HepG2 (cell line): ENCODE measurements around the gene NAT14. TPM values are rescaled to one million over a fixed set of nuclear protein-coding genes. Genes with fewer than 3 reads are reported as not detected.

Experiments used
- CENPT ChIP-seq: sonication (generic); formaldehyde crosslinking; IDR thresholded peaks from 2 replicates; pipeline ENCODE4 v1.8.0; 2022; ENCODE audit warnings: low read depth, mild to moderate bottlenecking, moderate library complexity, missing genetic modification reagents
- HMG20B ChIP-seq: conservative IDR thresholded peaks from 2 replicates; pipeline ENCODE4 v1.6.1; 2016; ENCODE audit warnings: missing genetic modification reagents, missing compliant biosample characterization
- HOXA5 ChIP-seq: sonication (generic); formaldehyde crosslinking; IDR thresholded peaks from 2 replicates; pipeline ENCODE4 v1.4.0; 2020; ENCODE audit warnings: missing genetic modification reagents
- IRF2 ChIP-seq: IDR thresholded peaks from 2 replicates; pipeline ENCODE4 v1.6.1; 2018; ENCODE audit warnings: missing genetic modification reagents, missing compliant biosample characterization
- KDM5A ChIP-seq: fragments of 200-600 bp; sonication (generic); IDR thresholded peaks from 2 replicates; pipeline ENCODE4 v1.7.0; 2018; ENCODE audit warnings: antibody characterized with exemption, mild to moderate bottlenecking, low read length, borderline replicate concordance
- MEF2D ChIP-seq: sonication (generic); formaldehyde crosslinking; IDR thresholded peaks from 2 replicates; pipeline ENCODE4 v1.5.1; 2020; ENCODE audit warnings: mild to moderate bottlenecking, missing genetic modification reagents
- MLLT10 ChIP-seq: sonication (generic); formaldehyde crosslinking; IDR thresholded peaks from 2 replicates; pipeline ENCODE4 v1.4.0; 2020; ENCODE audit warnings: missing genetic modification reagents
- MZF1 ChIP-seq: sonication (generic); formaldehyde crosslinking; IDR thresholded peaks from 2 replicates; pipeline ENCODE4 v1.8.1; 2023; ENCODE audit warnings: mild to moderate bottlenecking, missing genetic modification reagents, borderline replicate concordance
- PHB2 ChIP-seq: fragments of 450-650 bp; IDR thresholded peaks from 2 replicates; pipeline ENCODE4 v1.6.1; 2018; ENCODE audit not compliant: partially characterized antibody
- RBM22 ChIP-seq: fragments of 200-400 bp; formaldehyde crosslinking; optimal IDR thresholded peaks from 2 replicates; pipeline ENCODE3; 2017; ENCODE audit warnings: mild to moderate bottlenecking, low read length, moderate library complexity
- SMYD3 ChIP-seq: sonication (generic); formaldehyde crosslinking; IDR thresholded peaks from 2 replicates; pipeline ENCODE4 v1.8.1; 2023; ENCODE audit warnings: mild to moderate bottlenecking, missing genetic modification reagents
- SP2 ChIP-seq: sonication (generic); formaldehyde crosslinking; IDR thresholded peaks from 2 replicates; pipeline ENCODE4 v1.5.1; 2020; ENCODE audit warnings: mild to moderate bottlenecking, missing genetic modification reagents
- TCF12 ChIP-seq, 2 experiments: fragments of 450-650 bp in 1 of 2; sonication (generic) in 1 of 2; formaldehyde crosslinking in 1 of 2; IDR thresholded peaks; 2 replicates each; pipeline versions ENCODE4 v1.6.1 to v1.8.0; 2017 to 2022; ENCODE audit warnings: antibody characterized with exemption in 1 of 2, mild to moderate bottlenecking in 1 of 2, missing genetic modification reagents in 1 of 2, moderate library complexity in 1 of 2
- TCF7 ChIP-seq: sonication (generic); IDR thresholded peaks from 2 replicates; pipeline ENCODE4 v1.6.1; 2016; ENCODE audit warnings: antibody characterized with exemption, low read depth
- ZMYM2 ChIP-seq: sonication (generic); formaldehyde crosslinking; IDR thresholded peaks from 2 replicates; pipeline ENCODE4 v1.8.0; 2022; ENCODE audit warnings: mild to moderate bottlenecking, missing genetic modification reagents
- ZNF616 ChIP-seq: sonication (generic); formaldehyde crosslinking; IDR thresholded peaks from 2 replicates; pipeline ENCODE4 v1.5.0; 2020; ENCODE audit warnings: low read depth, mild to moderate bottlenecking, missing genetic modification reagents
- ZNF772 ChIP-seq: sonication (generic); formaldehyde crosslinking; IDR thresholded peaks from 2 replicates; pipeline ENCODE4 v1.5.0; 2020; ENCODE audit warnings: mild to moderate bottlenecking, missing genetic modification reagents
- ZNF776 ChIP-seq: sonication (generic); formaldehyde crosslinking; IDR thresholded peaks from 2 replicates; pipeline ENCODE4 v1.4.0; 2020; ENCODE audit warnings: mild to moderate bottlenecking, missing genetic modification reagents
- ZNF850 ChIP-seq: sonication (generic); formaldehyde crosslinking; conservative IDR thresholded peaks from 2 replicates; pipeline ENCODE4 v1.9.0; 2021; ENCODE audit warnings: mild to moderate bottlenecking, missing genetic modification reagents
- polyA plus RNA-seq, 8 experiments: library from polyadenylated mRNA; depleted of rRNA in 3 of 8; stranded (reverse) in 7 of 8; unstranded in 1 of 8; fragments of >200 nt; fragmentation: Illumina TruSeq in 4 of 8; extraction: Trizol in 4 of 8; gene quantifications; 2 replicates each; pipeline versions ENCODE4 v1.2.1 to v1.2.3, GENCODE V29; 2011 to 2016; ENCODE audit warnings: low read depth in 4 of 8, missing spikeins in 1 of 8, mixed read lengths in 1 of 8; ENCODE audit not compliant: insufficient read depth in 1 of 8
- total RNA-seq, 5 experiments: library from RNA; depleted of rRNA; stranded (reverse); fragments of >200 nt; fragmentation: Illumina TruSeq; extraction: Trizol; gene quantifications; 2 replicates each; pipeline ENCODE4 v1.2.3, GENCODE V29; 2016; ENCODE audit warnings: low read depth in 1 of 5
- TF ChIP-seq, protein P1 (sequence below): sonication (generic); formaldehyde crosslinking; IDR thresholded peaks from 2 replicates; pipeline ENCODE4 v1.8.0; 2022; ENCODE audit warnings: mild to moderate bottlenecking, missing genetic modification reagents, moderate library complexity
- TF ChIP-seq, protein P2 (sequence below): sonication (generic); formaldehyde crosslinking; IDR thresholded peaks from 2 replicates; pipeline ENCODE4 v1.5.1; 2020; ENCODE audit warnings: missing genetic modification reagents, mild to moderate bottlenecking, borderline replicate concordance
- TF ChIP-seq, protein P3 (sequence below): sonication (generic); formaldehyde crosslinking; IDR thresholded peaks from 2 replicates; pipeline ENCODE4 v1.4.0; 2020; ENCODE audit warnings: missing genetic modification reagents; ENCODE audit errors: not compliant biosample characterization
- TF ChIP-seq, protein P4 (sequence below): IDR thresholded peaks from 2 replicates; pipeline ENCODE4 v1.6.1; 2016; ENCODE audit warnings: low read depth
- TF ChIP-seq, protein P5 (sequence below): sonication (generic); formaldehyde crosslinking; IDR thresholded peaks from 2 replicates; pipeline ENCODE4 v1.4.0; 2020; ENCODE audit warnings: missing genetic modification reagents

NAT14 gene
- total and polyA plus RNA-seq, 2 of the 13 experiments (the other 11 are each of a cell fraction or from before 2014, with no cell fraction given): 20.7 to 22.3 TPM

DNA sequence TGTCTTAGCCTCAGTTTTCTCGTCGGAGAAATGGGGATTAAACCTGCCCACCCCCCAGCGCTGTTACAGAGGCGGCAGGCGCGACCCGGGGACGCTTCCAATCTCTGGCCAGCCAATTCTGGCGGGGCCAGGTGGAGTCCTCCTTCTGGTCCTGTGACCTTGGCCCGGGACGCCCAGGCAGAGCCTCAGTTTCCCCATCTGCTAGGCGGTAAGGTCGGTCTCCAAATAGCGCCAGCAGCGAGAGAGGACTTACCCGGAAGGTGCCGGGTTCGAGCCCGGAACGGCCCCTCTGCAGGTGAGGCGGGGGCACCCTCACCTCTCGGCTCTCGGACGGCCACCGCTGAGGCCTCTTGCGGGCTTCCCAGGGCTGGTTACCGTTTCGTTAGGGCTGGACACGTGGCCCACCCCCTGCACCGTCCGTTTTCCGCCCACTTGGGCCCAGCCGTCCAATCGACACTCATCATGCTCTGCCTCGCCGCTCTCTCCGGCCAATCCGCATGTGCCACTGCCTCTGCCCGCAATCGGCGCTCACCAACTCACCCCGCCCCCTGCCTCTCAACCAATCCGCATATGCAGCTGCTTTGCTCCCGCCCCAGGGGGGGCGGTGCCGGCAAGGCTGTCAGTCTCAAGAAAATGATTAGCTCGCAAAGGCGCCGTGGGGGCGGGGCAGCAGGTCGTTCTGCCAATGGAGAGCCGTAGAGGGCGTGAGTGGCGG lies 23.6 kb upstream of the NAT14 start, which contains the start of gene ISOC2 (continued):
- no peak for TF ChIP-seq TCF7
- no peak; the same call in 1 of the 2 replicates for TF ChIP-seq MEF2D (CRISPR knock-in tag)
- TF ChIP-seq, protein P1, sequence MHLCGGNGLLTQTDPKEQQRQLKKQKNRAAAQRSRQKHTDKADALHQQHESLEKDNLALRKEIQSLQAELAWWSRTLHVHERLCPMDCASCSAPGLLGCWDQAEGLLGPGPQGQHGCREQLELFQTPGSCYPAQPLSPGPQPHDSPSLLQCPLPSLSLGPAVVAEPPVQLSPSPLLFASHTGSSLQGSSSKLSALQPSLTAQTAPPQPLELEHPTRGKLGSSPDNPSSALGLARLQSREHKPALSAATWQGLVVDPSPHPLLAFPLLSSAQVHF (CRISPR knock-in tag): no peak
- TF ChIP-seq, protein P2, sequence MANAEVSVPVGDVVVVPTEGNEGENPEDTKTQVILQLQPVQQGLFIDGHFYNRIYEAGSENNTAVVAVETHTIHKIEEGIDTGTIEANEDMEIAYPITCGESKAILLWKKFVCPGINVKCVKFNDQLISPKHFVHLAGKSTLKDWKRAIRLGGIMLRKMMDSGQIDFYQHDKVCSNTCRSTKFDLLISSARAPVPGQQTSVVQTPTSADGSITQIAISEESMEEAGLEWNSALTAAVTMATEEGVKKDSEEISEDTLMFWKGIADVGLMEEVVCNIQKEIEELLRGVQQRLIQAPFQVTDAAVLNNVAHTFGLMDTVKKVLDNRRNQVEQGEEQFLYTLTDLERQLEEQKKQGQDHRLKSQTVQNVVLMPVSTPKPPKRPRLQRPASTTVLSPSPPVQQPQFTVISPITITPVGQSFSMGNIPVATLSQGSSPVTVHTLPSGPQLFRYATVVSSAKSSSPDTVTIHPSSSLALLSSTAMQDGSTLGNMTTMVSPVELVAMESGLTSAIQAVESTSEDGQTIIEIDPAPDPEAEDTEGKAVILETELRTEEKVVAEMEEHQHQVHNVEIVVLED (CRISPR knock-in tag): peak; percentile 67; the same call in 1 of the 2 replicates
- TF ChIP-seq, protein P3, sequence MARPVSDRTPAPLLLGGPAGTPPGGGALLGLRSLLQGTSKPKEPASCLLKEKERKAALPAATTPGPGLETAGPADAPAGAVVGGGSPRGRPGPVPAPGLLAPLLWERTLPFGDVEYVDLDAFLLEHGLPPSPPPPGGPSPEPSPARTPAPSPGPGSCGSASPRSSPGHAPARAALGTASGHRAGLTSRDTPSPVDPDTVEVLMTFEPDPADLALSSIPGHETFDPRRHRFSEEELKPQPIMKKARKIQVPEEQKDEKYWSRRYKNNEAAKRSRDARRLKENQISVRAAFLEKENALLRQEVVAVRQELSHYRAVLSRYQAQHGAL (CRISPR knock-in tag): peak; percentile 15
- TF ChIP-seq KDM5A: peak; percentile 40; the same call in 1 of the 2 replicates
- TF ChIP-seq ZNF772: peak; percentile 88
- no peak for TF ChIP-seq PHB2
- no peak for TF ChIP-seq ZNF850 (CRISPR knock-in tag)
- TF ChIP-seq SP2 (CRISPR knock-in tag): peak; percentile 98
- 0 out of 2 replicates have a peak, but pooled peaks have one; percentile 44 for TF ChIP-seq ZNF616 (CRISPR knock-in tag)
- TF ChIP-seq RBM22: peak; percentile 83
- TF ChIP-seq CENPT (CRISPR knock-in tag): no peak
- no peak for TF ChIP-seq MZF1 (CRISPR knock-in tag)
- TF ChIP-seq ZNF776: 0 out of 2 replicates have a peak, but pooled peaks have one; percentile 38
- TF ChIP-seq, protein P4, sequence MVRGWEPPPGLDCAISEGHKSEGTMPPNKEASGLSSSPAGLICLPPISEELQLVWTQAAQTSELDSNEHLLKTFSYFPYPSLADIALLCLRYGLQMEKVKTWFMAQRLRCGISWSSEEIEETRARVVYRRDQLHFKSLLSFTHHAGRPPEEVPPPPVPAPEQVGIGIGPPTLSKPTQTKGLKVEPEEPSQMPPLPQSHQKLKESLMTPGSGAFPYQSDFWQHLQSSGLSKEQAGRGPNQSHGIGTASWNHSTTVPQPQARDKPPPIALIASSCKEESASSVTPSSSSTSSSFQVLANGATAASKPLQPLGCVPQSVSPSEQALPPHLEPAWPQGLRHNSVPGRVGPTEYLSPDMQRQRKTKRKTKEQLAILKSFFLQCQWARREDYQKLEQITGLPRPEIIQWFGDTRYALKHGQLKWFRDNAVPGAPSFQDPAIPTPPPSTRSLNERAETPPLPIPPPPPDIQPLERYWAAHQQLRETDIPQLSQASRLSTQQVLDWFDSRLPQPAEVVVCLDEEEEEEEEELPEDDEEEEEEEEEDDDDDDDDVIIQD (CRISPR knock-in tag): no peak
- TF ChIP-seq ZMYM2 (CRISPR knock-in tag): peak; percentile 98
- no peak for TF ChIP-seq TCF12 (IDR thresholded peaks at IDR 0.05)
- no peak for TF ChIP-seq TCF12 (CRISPR knock-in tag; IDR thresholded peaks at IDR 0.05)
- TF ChIP-seq HOXA5 (CRISPR knock-in tag): 0 out of 2 replicates have a peak, but pooled peaks have one; percentile 45
- TF ChIP-seq, protein P5, sequence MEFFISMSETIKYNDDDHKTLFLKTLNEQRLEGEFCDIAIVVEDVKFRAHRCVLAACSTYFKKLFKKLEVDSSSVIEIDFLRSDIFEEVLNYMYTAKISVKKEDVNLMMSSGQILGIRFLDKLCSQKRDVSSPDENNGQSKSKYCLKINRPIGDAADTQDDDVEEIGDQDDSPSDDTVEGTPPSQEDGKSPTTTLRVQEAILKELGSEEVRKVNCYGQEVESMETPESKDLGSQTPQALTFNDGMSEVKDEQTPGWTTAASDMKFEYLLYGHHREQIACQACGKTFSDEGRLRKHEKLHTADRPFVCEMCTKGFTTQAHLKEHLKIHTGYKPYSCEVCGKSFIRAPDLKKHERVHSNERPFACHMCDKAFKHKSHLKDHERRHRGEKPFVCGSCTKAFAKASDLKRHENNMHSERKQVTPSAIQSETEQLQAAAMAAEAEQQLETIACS (CRISPR knock-in tag): no peak
- no peak for TF ChIP-seq HMG20B (CRISPR knock-in tag)
- no peak for TF ChIP-seq MLLT10 (CRISPR knock-in tag)
- peak; percentile 62; the same call in 1 of the 2 replicates for TF ChIP-seq SMYD3 (CRISPR knock-in tag)
- no peak for TF ChIP-seq IRF2 (CRISPR knock-in tag)
